ENCODE data around the gene NLGN3.

The NLGN3 gene

GRCh38 chrX:71214152-71214551 lies 69.5 kb downstream of the NLGN3 start:
- TF ChIP-seq, protein P1, sequence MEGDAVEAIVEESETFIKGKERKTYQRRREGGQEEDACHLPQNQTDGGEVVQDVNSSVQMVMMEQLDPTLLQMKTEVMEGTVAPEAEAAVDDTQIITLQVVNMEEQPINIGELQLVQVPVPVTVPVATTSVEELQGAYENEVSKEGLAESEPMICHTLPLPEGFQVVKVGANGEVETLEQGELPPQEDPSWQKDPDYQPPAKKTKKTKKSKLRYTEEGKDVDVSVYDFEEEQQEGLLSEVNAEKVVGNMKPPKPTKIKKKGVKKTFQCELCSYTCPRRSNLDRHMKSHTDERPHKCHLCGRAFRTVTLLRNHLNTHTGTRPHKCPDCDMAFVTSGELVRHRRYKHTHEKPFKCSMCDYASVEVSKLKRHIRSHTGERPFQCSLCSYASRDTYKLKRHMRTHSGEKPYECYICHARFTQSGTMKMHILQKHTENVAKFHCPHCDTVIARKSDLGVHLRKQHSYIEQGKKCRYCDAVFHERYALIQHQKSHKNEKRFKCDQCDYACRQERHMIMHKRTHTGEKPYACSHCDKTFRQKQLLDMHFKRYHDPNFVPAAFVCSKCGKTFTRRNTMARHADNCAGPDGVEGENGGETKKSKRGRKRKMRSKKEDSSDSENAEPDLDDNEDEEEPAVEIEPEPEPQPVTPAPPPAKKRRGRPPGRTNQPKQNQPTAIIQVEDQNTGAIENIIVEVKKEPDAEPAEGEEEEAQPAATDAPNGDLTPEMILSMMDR (IDR thresholded peaks at IDR 0.05; ENCODE audit: low read depth, low read length) = no peak
- no peak for DNase-seq (ENCODE audit: extremely low read depth, low read depth)

- TF ChIP-seq, protein P1 (IDR thresholded peaks at IDR 0.05; ENCODE audit: low read depth, low read length) = no peak
- no peak for DNase-seq (ENCODE audit: extremely low read depth, low read depth)
These were observed 70.1 kb downstream of the NLGN3 start for GRCh38 chrX:71214604-71215337.

DNA sequence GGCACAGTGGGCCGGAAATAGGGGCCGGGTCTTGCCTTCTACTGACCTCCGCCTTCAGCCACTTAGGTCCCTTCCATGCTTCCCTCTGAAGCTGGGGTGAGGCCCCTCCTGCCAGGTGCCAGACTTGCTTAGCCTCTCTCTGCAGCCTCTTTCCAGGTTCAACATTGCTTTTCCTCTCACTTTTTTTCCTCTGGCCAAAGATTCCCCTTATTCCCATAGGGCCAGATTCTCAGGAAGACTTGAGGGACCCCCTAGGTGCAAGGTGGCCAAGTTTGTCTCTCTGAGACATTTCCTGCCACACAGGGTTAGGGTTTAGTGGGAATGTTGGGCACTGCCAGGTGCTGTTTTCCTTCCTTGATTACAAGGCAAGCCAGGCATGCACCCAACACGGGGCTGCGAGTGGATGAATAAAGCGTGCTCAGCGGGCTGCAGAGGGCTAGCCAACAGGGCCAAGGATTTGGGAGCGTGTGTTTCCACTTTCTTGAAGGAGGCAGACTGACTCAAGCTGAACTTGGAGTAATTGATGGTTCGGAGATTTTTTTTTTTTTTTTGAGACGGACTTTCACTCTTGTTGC lies 70.8 kb downstream of the NLGN3 start:
- TF ChIP-seq, protein P1 (IDR thresholded peaks at IDR 0.05; ENCODE audit: low read depth, low read length) = no peak

DNA sequence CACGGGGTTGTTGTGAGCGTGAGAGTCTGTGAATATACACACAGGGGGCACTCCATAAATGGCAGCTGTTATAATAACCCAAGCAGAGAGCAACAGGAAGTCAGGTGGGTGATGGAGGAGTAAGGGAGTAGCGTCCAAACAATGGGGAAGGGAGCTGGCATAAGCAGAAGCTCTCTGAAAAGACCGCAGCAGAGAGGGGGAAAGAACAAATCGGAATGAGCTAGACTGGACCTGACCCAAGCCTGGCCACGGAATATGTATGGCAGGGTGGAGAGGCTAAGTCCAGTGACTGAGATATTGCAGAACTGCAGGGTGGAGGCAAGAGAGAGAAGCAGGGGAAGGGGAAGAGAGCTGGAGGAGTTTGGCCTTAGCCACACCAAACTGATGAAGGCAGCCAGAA lies 71.8 kb downstream of the NLGN3 start:
- DNase-seq (ENCODE audit: extremely low read depth, low read depth) = no peak
- TF ChIP-seq, protein P1 (IDR thresholded peaks at IDR 0.05; ENCODE audit: low read depth, low read length) = no peak

More for the DNA sequence above, 70.8 kb downstream of the NLGN3 start:
- DNase-seq (ENCODE audit: extremely low read depth, low read depth) = no peak

GRCh38 chrX:71217298-71217697 lies 72.7 kb downstream of the NLGN3 start:
- no peak for DNase-seq (ENCODE audit: extremely low read depth, low read depth)
- TF ChIP-seq, protein P1 (IDR thresholded peaks at IDR 0.05; ENCODE audit: low read depth, low read length) = no peak

Data from AG09319 (cell line).